H9 (cell line): ENCODE results near the gene ACTN4. TPM values are rescaled to one million over a fixed set of nuclear protein-coding genes. Genes with fewer than 3 reads are reported as not detected.
"Not testable (repeated sequence)": the region's sequence is repeated elsewhere in the genome, so short reads cannot be mapped to it uniquely, and the experiment has no call there.

ENCODE experiments used
- DNase-seq: peaks from one replicate; pipeline ENCODE4 v3.0.0-alpha.2; 2017
- H2AFZ ChIP-seq: one replicate; pipeline ENCODE4 v1.6.1; 2013; ENCODE audit warnings: mild to moderate bottlenecking, low read length, control low read depth, moderate library complexity
- H2AK5ac ChIP-seq: 2 replicates; pipeline ENCODE4 v1.6.1; 2013; ENCODE audit warnings: low read length, control low read depth, mixed read lengths; ENCODE audit not compliant: insufficient read length
- H2BK120ac ChIP-seq: one replicate; pipeline ENCODE4 v1.6.1; 2013; ENCODE audit warnings: low read depth, mild to moderate bottlenecking, low read length, control low read depth, inconsistent platforms; ENCODE audit not compliant: poor library complexity, severe bottlenecking
- H2BK12ac ChIP-seq: 2 replicates; pipeline ENCODE4 v1.6.1; 2013; ENCODE audit warnings: low read length, control low read depth, mixed read lengths, low read depth; ENCODE audit not compliant: insufficient read length
- H2BK15ac ChIP-seq: 2 replicates; pipeline ENCODE4 v1.6.1; 2013; ENCODE audit warnings: low read depth, low read length, control low read depth
- H2BK20ac ChIP-seq: one replicate; pipeline ENCODE4 v1.6.1; 2013; ENCODE audit warnings: low read depth, mild to moderate bottlenecking, low read length, control low read depth, inconsistent platforms; ENCODE audit not compliant: poor library complexity, severe bottlenecking
- H2BK5ac ChIP-seq: 2 replicates; pipeline ENCODE4 v1.6.1; 2013; ENCODE audit warnings: low read length, control low read depth, mixed read lengths; ENCODE audit not compliant: insufficient read length
- H3K14ac ChIP-seq: 2 replicates; pipeline ENCODE4 v1.6.1; 2013; ENCODE audit warnings: low read length, control low read depth; ENCODE audit not compliant: insufficient read depth
- H3K18ac ChIP-seq: 2 replicates; pipeline ENCODE4 v1.6.1; 2013; ENCODE audit warnings: low read depth, mild to moderate bottlenecking, mixed read lengths, low read length, control low read depth; ENCODE audit not compliant: insufficient read length
- H3K23ac ChIP-seq: 2 replicates; pipeline ENCODE4 v1.6.1; 2013; ENCODE audit warnings: low read length, control low read depth, mixed read lengths, low read depth; ENCODE audit not compliant: insufficient read length
- H3K23me2 ChIP-seq: 2 replicates; pipeline ENCODE4 v1.6.1; 2013; ENCODE audit warnings: low read depth, mild to moderate bottlenecking, mixed read lengths, low read length, control low read depth; ENCODE audit not compliant: insufficient read length, poor library complexity, severe bottlenecking
- H3K27ac ChIP-seq: 2 replicates; pipeline ENCODE4 v1.5.1; 2013; ENCODE audit warnings: low read length, control low read depth, mixed read lengths, low read depth; ENCODE audit not compliant: insufficient read length
- H3K27me3 ChIP-seq: 2 replicates; pipeline ENCODE4 v1.6.1; 2013; ENCODE audit warnings: low read length, control low read depth, inconsistent platforms; ENCODE audit not compliant: insufficient read depth
- H3K4ac ChIP-seq: 2 replicates; pipeline ENCODE4 v1.6.1; 2013; ENCODE audit warnings: low read depth, mild to moderate bottlenecking, control low read depth, inconsistent platforms, low read length, moderate library complexity
- H3K4me1 ChIP-seq: 2 replicates; pipeline ENCODE4 v1.6.1; 2013; ENCODE audit warnings: low read length, control low read depth, inconsistent platforms; ENCODE audit not compliant: insufficient read depth
- H3K4me2 ChIP-seq: 2 replicates; pipeline ENCODE4 v1.6.1; 2013; ENCODE audit warnings: low read length, control low read depth, mixed read lengths; ENCODE audit not compliant: insufficient read length, insufficient read depth
- H3K56ac ChIP-seq: 2 replicates; pipeline ENCODE4 v1.6.1; 2013; ENCODE audit warnings: low read depth, mild to moderate bottlenecking, mixed read lengths, low read length, control low read depth; ENCODE audit not compliant: insufficient read length
- H3K79me1 ChIP-seq: 2 replicates; pipeline ENCODE4 v1.6.1; 2013; ENCODE audit warnings: low read depth, mild to moderate bottlenecking, moderate library complexity, low read length, control low read depth, inconsistent platforms; ENCODE audit not compliant: insufficient read depth, poor library complexity, severe bottlenecking
- H3K79me2 ChIP-seq: 2 replicates; pipeline ENCODE4 v1.6.1; 2013; ENCODE audit warnings: low read length, control low read depth, inconsistent platforms; ENCODE audit not compliant: insufficient read depth
- H3K9ac ChIP-seq: 2 replicates; pipeline ENCODE4 v1.6.1; 2013; ENCODE audit warnings: low read length, control low read depth, mixed read lengths; ENCODE audit not compliant: insufficient read length; ENCODE audit errors: extremely low read depth
- H3K9me3 ChIP-seq: one replicate; pipeline ENCODE4 v1.6.1; 2013; ENCODE audit warnings: low read depth, low read length, inconsistent platforms; ENCODE audit not compliant: control insufficient read depth
- H3T11ph ChIP-seq: one replicate; pipeline ENCODE4 v1.6.1; 2013; ENCODE audit warnings: mild to moderate bottlenecking, low read length, control low read depth, inconsistent platforms
- H4K20me1 ChIP-seq: one replicate; pipeline ENCODE4 v1.6.1; 2013; ENCODE audit not compliant: control insufficient read depth, insufficient read length, insufficient read depth
- H4K5ac ChIP-seq: 2 replicates; pipeline ENCODE4 v1.6.1; 2013; ENCODE audit warnings: low read depth, mild to moderate bottlenecking, mixed read lengths, low read length, control low read depth; ENCODE audit not compliant: insufficient read length
- H4K8ac ChIP-seq: replicated peaks from 2 replicates; pipeline ENCODE4 v1.6.1; 2013; ENCODE audit warnings: low read length, control low read depth, mixed read lengths, low read depth; ENCODE audit not compliant: insufficient read length
- H4K91ac ChIP-seq: 2 replicates; pipeline ENCODE4 v1.6.1; 2013; ENCODE audit warnings: low read depth, mild to moderate bottlenecking, moderate library complexity, mixed read lengths, low read length, control low read depth; ENCODE audit not compliant: insufficient read length
- H3K27ac Mint-ChIP-seq, 3 experiments: 2 replicates in 2 of 3; 3 replicates in 1 of 3; pipeline ENCODE4 v1.8.0; 2020 to 2021; ENCODE audit warnings: mixed read lengths in 3 of 3, mild to moderate bottlenecking in 1 of 3, moderate library complexity in 1 of 3
- H3K27me3 Mint-ChIP-seq: 2 replicates; pipeline ENCODE4 v1.8.0; 2021; ENCODE audit warnings: low read depth, mild to moderate bottlenecking, moderate library complexity, mixed read lengths
- H3K36me3 Mint-ChIP-seq, 3 experiments: 2 replicates in 2 of 3; 3 replicates in 1 of 3; pipeline ENCODE4 v1.8.0; 2020 to 2021; ENCODE audit warnings: low read depth in 3 of 3, mixed read lengths in 3 of 3; ENCODE audit not compliant: insufficient read depth in 1 of 3
- H3K4me1 Mint-ChIP-seq, 2 experiments: 2 replicates each; pipeline ENCODE4 v1.8.0; 2020; ENCODE audit warnings: mixed read lengths in 2 of 2
- H3K4me3 Mint-ChIP-seq, 2 experiments: 2 replicates in 1 of 2; 3 replicates in 1 of 2; pipeline ENCODE4 v1.8.0; 2020 to 2021; ENCODE audit warnings: mild to moderate bottlenecking in 2 of 2, mixed read lengths in 2 of 2, moderate library complexity in 1 of 2
- H3K9me3 Mint-ChIP-seq, 2 experiments: 2 replicates in 1 of 2; 3 replicates in 1 of 2; pipeline ENCODE4 v1.8.0; 2020; ENCODE audit warnings: mild to moderate bottlenecking in 2 of 2, mixed read lengths in 2 of 2, moderate library complexity in 1 of 2
- CTCF ChIP-seq: fragments of 200-600 bp; sonication (generic); conservative IDR thresholded peaks from 3 replicates; pipeline ENCODE4 v1.8.0; 2021; ENCODE audit warnings: antibody characterized with exemption, mild to moderate bottlenecking
- WGBS: extraction: QIAGEN DNeasy Blood & Tissue Kit; methylation state at CpG from one replicate; pipeline ENCODE4 v1.1.7; 2013; ENCODE audit warnings: missing lambda C conversion rate, low lambda C conversion rate, mixed read lengths; ENCODE audit not compliant: insufficient read length; ENCODE audit errors: extremely low coverage; 5-methylcytosine and 5-hydroxymethylcytosine counted together
- total RNA-seq: library from RNA; stranded (reverse); gene quantifications from 2 replicates; pipeline ENCODE4 v1.2.1, GENCODE V29; 2021

ACTN4 gene
- total RNA-seq, 1 experiment from 2014 or later = 369 TPM

GRCh38 chr19:38745316-38745715 is 97.9 kb downstream of the ACTN4 start:
- no peak for TF ChIP-seq CTCF
- no peaks in the 10 kb centered on the region for H3K79me1 ChIP-seq
- no CpG with 5 or more reads among the region's 7 CpGs for WGBS

GRCh38 chr19:38753783-38754182 is 106.3 kb downstream of the ACTN4 start:
- not testable (repeated sequence) for H2BK120ac ChIP-seq, H3K4ac ChIP-seq, H3K9me3 ChIP-seq, H4K5ac ChIP-seq, H3K79me2 ChIP-seq, H3K9ac ChIP-seq, H2AFZ ChIP-seq, H2AK5ac ChIP-seq, H2BK15ac ChIP-seq, H3K56ac ChIP-seq, H3K9me3 Mint-ChIP-seq, H4K20me1 ChIP-seq, DNase-seq, H3K4me2 ChIP-seq, H2BK12ac ChIP-seq, H3K4me3 Mint-ChIP-seq, H3K18ac ChIP-seq, H3K36me3 Mint-ChIP-seq, H4K91ac ChIP-seq, H2BK5ac ChIP-seq, H3K27me3 ChIP-seq, H3K23ac ChIP-seq, H2BK20ac ChIP-seq, H3K27ac Mint-ChIP-seq, H3K14ac ChIP-seq, H3K4me1 ChIP-seq, H3T11ph ChIP-seq, H3K27ac ChIP-seq, H3K79me1 ChIP-seq, H4K8ac ChIP-seq, H3K23me2 ChIP-seq, H3K4me1 Mint-ChIP-seq
- no CpG with 5 or more reads among the region's 3 CpGs for WGBS
- H3K27me3 Mint-ChIP-seq = peaks cover 21% of the 10 kb centered on the region

More at GRCh38 chr19:38745316-38745715, 97.9 kb downstream of the ACTN4 start:
- Histone ChIP-seq H2BK15ac (no peak overlapping the region), H3K79me2 (no peaks in the 10 kb centered on the region), H4K8ac (no peak overlapping the region), H2BK5ac (no peak overlapping the region), H2BK12ac (no peak overlapping the region), H3K4me2 (no peak overlapping the region), H3K9me3 (no peaks in the 10 kb centered on the region), H3K23me2 (no peaks in the 10 kb centered on the region), H2BK120ac (no peak overlapping the region), H2BK20ac (no peak overlapping the region), H2AK5ac (no peak overlapping the region), H4K5ac (no peak overlapping the region), H4K20me1 (no peaks in the 10 kb centered on the region), H3K14ac (no peak overlapping the region; the same call in 1 of the 2 replicates), H3K18ac (no peak overlapping the region), H3K4me1 (no peaks in the 10 kb centered on the region), H4K91ac (no peak overlapping the region), H3K4ac (no peak overlapping the region), H3K56ac (no peak overlapping the region), H3K23ac (no peak overlapping the region), H3K27ac (no peak overlapping the region), H2AFZ (no peak overlapping the region), H3T11ph (no peak overlapping the region), H3K27me3 (no peaks in the 10 kb centered on the region; the same call in 1 of the 2 replicates), H3K9ac (no peak overlapping the region)
- Mint-ChIP-seq H3K4me3 (no peak overlapping the region), H3K27ac (no peak overlapping the region), H3K4me1 (peaks cover 0 to 5% of the 10 kb centered on the region in 2 experiments; a peak in 1 of 4 replicates), H3K9me3 (no peaks in the 10 kb centered on the region; a peak in 1 of 5 replicates), H3K36me3 (peaks cover 0 to 2% (median 0%) of the 10 kb centered on the region in 3 experiments; a peak in 1 of 7 replicates), H3K27me3 (peaks cover 24% of the 10 kb centered on the region)
- DNase-seq = peak; percentile 31
